ENCODE data around the gene KCNG2. TPM values are rescaled to one million over a fixed set of nuclear protein-coding genes. Genes with fewer than 3 reads are reported as not detected.

The KCNG2 gene
- total and polyA plus RNA-seq, 4 donors, result 0.03 to 0.23 (median 0.08) TPM; not detected in 1

- no peak overlapping the region for H3K9ac ChIP-seq (ENCODE audit: low read depth in 1 of 2, low read length in 2 of 2)
- no peaks in the 10 kb centered on the region for H3K4me1 ChIP-seq (ENCODE audit: control insufficient read depth in 4 of 4, insufficient read depth in 4 of 4, low read length in 3 of 4)
- no peak overlapping the region for H3K27ac ChIP-seq (ENCODE audit: low read depth in 1 of 2, low read length in 2 of 2)
- H3K27me3 ChIP-seq (ENCODE audit: control insufficient read depth in 4 of 4, insufficient read depth in 4 of 4, low read length in 3 of 4), result peaks cover 0 to 3% (median 1%) of the 10 kb centered on the region in 4 donors
- TF ChIP-seq YY1 (IDR thresholded peaks at IDR 0.05), result no peak
- TF ChIP-seq EGR1 (IDR thresholded peaks at IDR 0.05; ENCODE audit: low read depth in 2 of 2), result no peak
- TF ChIP-seq, protein P1, sequence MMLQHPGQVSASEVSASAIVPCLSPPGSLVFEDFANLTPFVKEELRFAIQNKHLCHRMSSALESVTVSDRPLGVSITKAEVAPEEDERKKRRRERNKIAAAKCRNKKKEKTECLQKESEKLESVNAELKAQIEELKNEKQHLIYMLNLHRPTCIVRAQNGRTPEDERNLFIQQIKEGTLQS (IDR thresholded peaks at IDR 0.05), result no peak
- peak; percentile 14 for DNase-seq (ENCODE audit: low spot score)
- 81% methylated on average over 3 of the region's 3 CpGs for WGBS
- no peaks in the 10 kb centered on the region for H3K36me3 ChIP-seq (ENCODE audit: control insufficient read depth in 4 of 4, insufficient read depth in 3 of 4, low read depth in 1 of 4, low read length in 3 of 4)
- no peak overlapping the region for H3K4me3 ChIP-seq (ENCODE audit: low read depth in 1 of 3, low read length in 3 of 3)
- no peaks in the 10 kb centered on the region for H3K9me3 ChIP-seq (ENCODE audit: control insufficient read depth in 4 of 4, low read length in 3 of 4)
Measured at GRCh38 chr18:79832169-79832568, 34.4 kb downstream of the KCNG2 start.

- WGBS, result 71% methylated on average over 6 of the region's 6 CpGs
- H3K9me3 ChIP-seq (ENCODE audit: control insufficient read depth in 4 of 4, low read length in 3 of 4), result no peaks in the 10 kb centered on the region
Measured at GRCh38 chr18:79834834-79835233, 37.1 kb downstream of the KCNG2 start.

More at GRCh38 chr18:79834834-79835233, 37.1 kb downstream of the KCNG2 start:
- Histone ChIP-seq H3K9ac (ENCODE audit: low read depth in 1 of 2, low read length in 2 of 2) (no peak overlapping the region), H3K36me3 (ENCODE audit: control insufficient read depth in 4 of 4, insufficient read depth in 3 of 4, low read depth in 1 of 4, low read length in 3 of 4) (no peaks in the 10 kb centered on the region), H3K27me3 (ENCODE audit: control insufficient read depth in 4 of 4, insufficient read depth in 4 of 4, low read length in 3 of 4) (peaks cover 0 to 3% (median 1%) of the 10 kb centered on the region in 4 donors), H3K27ac (ENCODE audit: low read depth in 1 of 2, low read length in 2 of 2) (no peak overlapping the region), H3K4me1 (ENCODE audit: control insufficient read depth in 4 of 4, insufficient read depth in 4 of 4, low read length in 3 of 4) (no peaks in the 10 kb centered on the region), H3K4me3 (ENCODE audit: low read depth in 1 of 3, low read length in 3 of 3) (no peak overlapping the region)
- TF ChIP-seq, protein P1 (IDR thresholded peaks at IDR 0.05), result no peak
- TF ChIP-seq REST (IDR thresholded peaks at IDR 0.05), result no peak
- no peak for TF ChIP-seq FOXA1 (IDR thresholded peaks at IDR 0.05)
- no peak for TF ChIP-seq NR2F2 (IDR thresholded peaks at IDR 0.05)
- TF ChIP-seq GABPA (IDR thresholded peaks at IDR 0.05 in 1 of 2, conservative IDR thresholded peaks at IDR 0.05 in 1 of 2), result no peak
- no peak for TF ChIP-seq CTCF (IDR thresholded peaks at IDR 0.05; ENCODE audit: low read depth, low read length, missing input control)
- TF ChIP-seq YY1 (IDR thresholded peaks at IDR 0.05), result no peak
- no peak for TF ChIP-seq MAX (IDR thresholded peaks at IDR 0.05)
- TF ChIP-seq, protein P2, sequence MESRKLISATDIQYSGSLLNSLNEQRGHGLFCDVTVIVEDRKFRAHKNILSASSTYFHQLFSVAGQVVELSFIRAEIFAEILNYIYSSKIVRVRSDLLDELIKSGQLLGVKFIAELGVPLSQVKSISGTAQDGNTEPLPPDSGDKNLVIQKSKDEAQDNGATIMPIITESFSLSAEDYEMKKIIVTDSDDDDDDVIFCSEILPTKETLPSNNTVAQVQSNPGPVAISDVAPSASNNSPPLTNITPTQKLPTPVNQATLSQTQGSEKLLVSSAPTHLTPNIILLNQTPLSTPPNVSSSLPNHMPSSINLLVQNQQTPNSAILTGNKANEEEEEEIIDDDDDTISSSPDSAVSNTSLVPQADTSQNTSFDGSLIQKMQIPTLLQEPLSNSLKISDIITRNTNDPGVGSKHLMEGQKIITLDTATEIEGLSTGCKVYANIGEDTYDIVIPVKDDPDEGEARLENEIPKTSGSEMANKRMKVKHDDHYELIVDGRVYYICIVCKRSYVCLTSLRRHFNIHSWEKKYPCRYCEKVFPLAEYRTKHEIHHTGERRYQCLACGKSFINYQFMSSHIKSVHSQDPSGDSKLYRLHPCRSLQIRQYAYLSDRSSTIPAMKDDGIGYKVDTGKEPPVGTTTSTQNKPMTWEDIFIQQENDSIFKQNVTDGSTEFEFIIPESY (IDR thresholded peaks at IDR 0.05), result no peak
- no peak for TF ChIP-seq HNF4G (IDR thresholded peaks at IDR 0.05)
- TF ChIP-seq RXRA (IDR thresholded peaks at IDR 0.05), result no peak
- no peak for TF ChIP-seq SP1 (IDR thresholded peaks at IDR 0.05)
- DNase-seq (ENCODE audit: low spot score), result peak; percentile 14

All from liver (tissue), 9 donors.